GOT3 (cell line): ENCODE measurements around the gene DEFB119.
"Not testable (repeated sequence)": the region's sequence is repeated elsewhere in the genome, so short reads cannot be mapped to it uniquely, and the experiment has no call there.

Source experiments
- DNase-seq: peaks from one replicate; lab custom pipeline; 2025; ENCODE audit warnings: mixed read lengths; lab: John Stamatoyannopoulos, UW

The DEFB119 gene

GRCh38 chr20:31390490-31390889, at the start of gene DEFB119:
Gene DEFB119 (minus strand): TSS chr20:31390590. CDS start chr20:31390483, 107 bp downstream.
- no peak for DNase-seq

- no peak for DNase-seq
Measured at GRCh38 chr20:31430568-31431115, 40.3 kb upstream of the DEFB119 start.

GRCh38 chr20:31427576-31427975, 37.2 kb upstream of the DEFB119 start:
- DNase-seq: not testable (repeated sequence)

- DNase-seq: not testable (repeated sequence)
Measured at GRCh38 chr20:31426891-31427551, 36.6 kb upstream of the DEFB119 start.

- DNase-seq: no peak
Measured at GRCh38 chr20:31425797-31426196, 35.4 kb upstream of the DEFB119 start.

- DNase-seq: no peak
Measured at GRCh38 chr20:31418307-31418706, 27.9 kb upstream of the DEFB119 start.

GRCh38 chr20:31415653-31416052, 25.3 kb upstream of the DEFB119 start:
- no peak for DNase-seq

- no peak for DNase-seq
Measured at GRCh38 chr20:31414381-31414780, 24.0 kb upstream of the DEFB119 start.

GRCh38 chr20:31410011-31410410, 19.6 kb upstream of the DEFB119 start:
- DNase-seq: no peak

GRCh38 chr20:31406115-31406514, 15.7 kb upstream of the DEFB119 start, which contains the start of gene DEFB121:
Gene DEFB121 (minus strand): TSS chr20:31406215. CDS start chr20:31406152, 63 bp downstream.
- no peak for DNase-seq

GRCh38 chr20:31403886-31404285, 13.5 kb upstream of the DEFB119 start:
- no peak for DNase-seq

- DNase-seq: no peak
Measured at GRCh38 chr20:31394900-31395299, 4.5 kb upstream of the DEFB119 start.

GRCh38 chr20:31392836-31393235, 2.4 kb upstream of the DEFB119 start:
- DNase-seq: no peak

GRCh38 chr20:31374346-31374745, 16.0 kb downstream of the DEFB119 start:
- no peak for DNase-seq

GRCh38 chr20:31368301-31368700, 22.1 kb downstream of the DEFB119 start, which contains the start of gene DEFB118:
Gene DEFB118 (plus strand): TSS chr20:31368601. CDS start chr20:31368651, 50 bp downstream.
- no peak for DNase-seq

- DNase-seq: not testable (repeated sequence)
Measured at GRCh38 chr20:31364272-31364671, 26.1 kb downstream of the DEFB119 start.

- no peak for DNase-seq
Measured at GRCh38 chr20:31363295-31363694, 27.1 kb downstream of the DEFB119 start.

- DNase-seq: no peak
Measured at GRCh38 chr20:31355981-31356380, 34.4 kb downstream of the DEFB119 start.

- no peak for DNase-seq
Measured at GRCh38 chr20:31341470-31341869, 48.9 kb downstream of the DEFB119 start.

GRCh38 chr20:31330893-31331292, 59.5 kb downstream of the DEFB119 start:
- no peak for DNase-seq
